Body of pancreas (tissue), 4 donors: ENCODE measurements around the gene GOLGA8H. TPM values are rescaled to one million over a fixed set of nuclear protein-coding genes. Genes with fewer than 3 reads are reported as not detected.
"Not testable (repeated sequence)": the region's sequence is repeated elsewhere in the genome, so short reads cannot be mapped to it uniquely, and the experiment has no call there.

ENCODE experiments used
- ATAC-seq: fragments of 150-250 bp; one replicate; pipeline ENCODE4 v1.9.1; 2016
- DNase-seq, 4 donors: peaks; one replicate each; pipeline ENCODE4 v3.0.0-alpha.2; 2019
- H3K27ac ChIP-seq, 4 donors: fragments of 200-600 bp; sonication (generic); 1 replicate in 3 of 4; 2 replicates in 1 of 4; pipeline versions ENCODE4 v1.5.1 to v1.6.1; 2016 to 2019; ENCODE audit warnings: mild to moderate bottlenecking in 1 of 4, mixed read lengths in 1 of 4, moderate library complexity in 1 of 4
- H3K27me3 ChIP-seq, 2 donors: fragments of 200-600 bp; sonication (generic); one replicate each; pipeline ENCODE4 v1.6.0; 2016; ENCODE audit warnings: mild to moderate bottlenecking in 1 of 2
- H3K36me3 ChIP-seq, 2 donors: fragments of 200-600 bp; sonication (generic); replicated peaks in 1 of 2; 2 replicates each; pipeline ENCODE4 v1.5.1; 2016; ENCODE audit warnings: low read depth in 2 of 2; ENCODE audit not compliant: insufficient read depth in 1 of 2
- H3K4me1 ChIP-seq: fragments of 200-600 bp; sonication (generic); one replicate; pipeline ENCODE4 v1.6.0; 2016
- H3K4me3 ChIP-seq, 2 donors: fragments of 200-600 bp; sonication (generic); 1 replicate in 1 of 2; 2 replicates in 1 of 2; pipeline ENCODE4 v1.5.1; 2016 to 2019
- H3K9me3 ChIP-seq, 3 donors: fragments of 200-600 bp; sonication (generic); 1 replicate in 2 of 3; 2 replicates in 1 of 3; pipeline ENCODE4 v1.5.1; 2016
- CTCF ChIP-seq, 7 experiments: fragments of 450-650 bp in 4 of 7; fragments of 200-600 bp in 3 of 7; sonication (generic) in 3 of 7; IDR thresholded peaks; one replicate each; pipeline ENCODE4 v1.5.1; 2016 to 2019; ENCODE audit warnings: antibody characterized with exemption in 7 of 7
- WGBS, 2 donors: methylation state at CpG; one replicate each; pipeline ENCODE4 v1.1.5; 2017; 5-methylcytosine and 5-hydroxymethylcytosine counted together
- intact Hi-C: fragments of 100-400 bp; cut with DNase I; formaldehyde crosslinking; loops from one replicate; pipeline ENCODE4 v1.15.1; 2023
- small RNA-seq: library from RNA; depleted of rRNA; stranded (forward); fragments of <200 nt; gene quantifications from one replicate; pipeline ENCODE3, GENCODE V24; 2016
- total RNA-seq, 2 donors: library from RNA; depleted of rRNA; stranded (reverse); fragments of >200 nt; gene quantifications; one replicate each; pipeline ENCODE4 v1.1.0, GENCODE V29; 2016

The GOLGA8H gene
- total RNA-seq, 2 donors from 2014 or later, result 2.3 TPM; not detected in 1

DNA sequence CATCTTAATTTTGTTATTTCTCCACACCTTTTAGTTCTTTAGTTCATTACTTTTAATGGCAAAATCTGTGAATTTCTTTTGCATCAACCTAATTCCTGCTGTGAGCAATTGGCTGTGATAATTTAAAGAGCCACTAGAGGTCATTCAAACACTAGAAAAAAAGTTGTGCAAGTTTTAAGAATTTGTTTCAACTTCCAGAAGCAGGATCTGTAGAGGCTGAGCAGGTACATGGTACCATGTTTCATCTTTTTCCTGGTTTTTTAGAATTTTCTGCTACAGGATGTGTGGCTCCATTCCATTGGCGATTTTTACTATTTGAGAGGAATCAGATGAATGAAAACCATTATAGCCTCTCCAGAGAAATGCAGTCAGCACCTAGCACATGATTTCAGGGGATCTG lies 57.3 kb downstream of the GOLGA8H start:
- H3K27ac ChIP-seq, DNase-seq, intact Hi-C loops: not testable (repeated sequence)

More for the DNA sequence above, 57.3 kb downstream of the GOLGA8H start:
- TF ChIP-seq CTCF (IDR thresholded peaks at IDR 0.05), result peak in 6 of 7 experiments; percentile 17 to 73 (median 42)
- not testable (repeated sequence) for H3K4me1 ChIP-seq, H3K4me3 ChIP-seq, H3K36me3 ChIP-seq, ATAC-seq, H3K27me3 ChIP-seq, H3K9me3 ChIP-seq
- WGBS, 2 donors, result 28 to 45% methylated on average over 1 of the region's 1 CpG

Small RNA genes lying within 50 kb of the gene (small RNA-seq; reads per million reads assigned to genes)
- gene RF00096, result not detected
- gene RN7SL628P, result not detected
- gene RN7SL796P, result not detected

Other genes with a start within 250 kb of the GOLGA8H start
- 1 to 10 TPM; 2.0 to 3.1 TPM for gene CHRFAM7A, start 210.5 kb upstream of the GOLGA8H start, total RNA-seq
- 1 to 10 TPM; 6.2 to 6.6 TPM for gene GOLGA8R, start 189.8 kb upstream of the GOLGA8H start, total RNA-seq
- gene GOLGA8Q, start 52.0 kb upstream of the GOLGA8H start, total RNA-seq, result 1 to 10 TPM in 1 of 2 donors, under 1 TPM in 1; 0.26 to 1.3 TPM